Osteocyte (in vitro differentiated cells): ENCODE results near the gene EYA2. TPM values are rescaled to one million over a fixed set of nuclear protein-coding genes. Genes with fewer than 3 reads are reported as not detected.

Experiments used
- DNase-seq: peaks from one replicate; pipeline ENCODE4 v3.0.0; 2021; ENCODE audit warnings: mixed read lengths; ENCODE audit not compliant: unreplicated experiment; ENCODE audit errors: extremely low spot score
- H3K27ac Mint-ChIP-seq: one replicate; pipeline ENCODE4 v1.8.0; 2021; ENCODE audit warnings: mild to moderate bottlenecking, mixed read lengths; ENCODE audit not compliant: unreplicated experiment
- H3K27me3 Mint-ChIP-seq: one replicate; pipeline ENCODE4 v1.8.0; 2021; ENCODE audit warnings: mixed read lengths; ENCODE audit not compliant: unreplicated experiment
- H3K36me3 Mint-ChIP-seq: one replicate; pipeline ENCODE4 v1.8.0; 2021; ENCODE audit warnings: mixed read lengths; ENCODE audit not compliant: unreplicated experiment
- H3K4me1 Mint-ChIP-seq: one replicate; pipeline ENCODE4 v1.8.0; 2021; ENCODE audit warnings: mixed read lengths; ENCODE audit not compliant: unreplicated experiment
- H3K4me3 Mint-ChIP-seq: one replicate; pipeline ENCODE4 v1.8.0; 2021; ENCODE audit warnings: mild to moderate bottlenecking, moderate library complexity, mixed read lengths; ENCODE audit not compliant: unreplicated experiment
- H3K9me3 Mint-ChIP-seq: one replicate; pipeline ENCODE4 v1.8.0; 2021; ENCODE audit warnings: mixed read lengths; ENCODE audit not compliant: unreplicated experiment
- CTCF ChIP-seq: fragments of 200-600 bp; sonication (generic); IDR thresholded peaks from 2 replicates; pipeline ENCODE4 v1.5.0; 2021; ENCODE audit warnings: antibody characterized with exemption, mild to moderate bottlenecking, moderate library complexity
- total RNA-seq: library from RNA; stranded (reverse); gene quantifications from 2 replicates; pipeline ENCODE4 v1.2.1, GENCODE V29; 2021

EYA2 gene
- total RNA-seq, 1 donor from 2014 or later = not detected

DNA sequence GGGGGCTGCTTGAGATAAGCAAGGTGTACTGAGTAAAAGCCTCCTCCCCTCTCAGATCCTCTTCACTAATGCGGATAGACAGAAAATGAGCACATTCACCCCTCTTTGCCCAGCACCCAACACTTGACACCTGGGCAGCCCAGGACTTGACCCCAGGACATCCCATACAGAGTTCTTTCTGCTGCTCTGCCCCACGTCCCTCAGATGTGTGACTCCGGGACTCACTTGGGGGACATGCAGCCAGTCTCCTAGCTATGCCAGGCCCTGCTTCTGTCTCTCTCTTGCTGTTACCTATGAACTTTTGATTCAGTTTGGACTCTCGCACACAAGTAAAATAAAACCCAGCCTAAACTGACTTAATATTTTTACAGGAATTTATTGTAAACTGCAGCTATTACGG is 159.9 kb downstream of the EYA2 start:
- H3K4me3 Mint-ChIP-seq = no peak overlapping the region
- no peaks in the 10 kb centered on the region for H3K9me3 Mint-ChIP-seq
- H3K27ac Mint-ChIP-seq = no peak overlapping the region

DNA sequence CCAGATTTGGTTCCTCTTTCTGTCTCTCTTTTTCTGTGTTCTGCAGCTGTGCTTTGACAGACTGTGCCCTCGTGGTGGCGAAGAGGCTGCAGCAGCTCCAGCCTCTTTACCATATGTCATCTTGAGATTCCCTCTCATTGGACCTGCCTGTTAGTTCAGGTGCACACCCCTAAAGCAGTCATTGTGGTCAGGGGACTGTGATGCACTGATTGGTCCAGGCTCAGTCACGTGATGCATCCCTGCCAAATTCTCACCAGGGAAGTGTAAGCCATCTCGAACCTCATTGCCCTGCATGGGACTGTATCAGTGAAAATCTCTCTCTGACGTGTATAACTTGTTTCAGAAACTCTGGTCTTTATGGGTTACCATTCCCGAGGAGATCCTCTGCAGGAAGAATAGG is 160.3 kb downstream of the EYA2 start:
- Mint-ChIP-seq H3K4me1 (no peaks in the 10 kb centered on the region), H3K27ac (no peak overlapping the region), H3K27me3 (peaks cover 56% of the 10 kb centered on the region), H3K9me3 (no peaks in the 10 kb centered on the region), H3K4me3 (no peak overlapping the region), H3K36me3 (no peaks in the 10 kb centered on the region)
- TF ChIP-seq CTCF = no peak
- DNase-seq = no peak

More for the DNA sequence above, 159.9 kb downstream of the EYA2 start:
- no peaks in the 10 kb centered on the region for H3K4me1 Mint-ChIP-seq
- DNase-seq = no peak
- peaks cover 61% of the 10 kb centered on the region for H3K27me3 Mint-ChIP-seq
- H3K36me3 Mint-ChIP-seq = no peaks in the 10 kb centered on the region
- no peak for TF ChIP-seq CTCF

DNA sequence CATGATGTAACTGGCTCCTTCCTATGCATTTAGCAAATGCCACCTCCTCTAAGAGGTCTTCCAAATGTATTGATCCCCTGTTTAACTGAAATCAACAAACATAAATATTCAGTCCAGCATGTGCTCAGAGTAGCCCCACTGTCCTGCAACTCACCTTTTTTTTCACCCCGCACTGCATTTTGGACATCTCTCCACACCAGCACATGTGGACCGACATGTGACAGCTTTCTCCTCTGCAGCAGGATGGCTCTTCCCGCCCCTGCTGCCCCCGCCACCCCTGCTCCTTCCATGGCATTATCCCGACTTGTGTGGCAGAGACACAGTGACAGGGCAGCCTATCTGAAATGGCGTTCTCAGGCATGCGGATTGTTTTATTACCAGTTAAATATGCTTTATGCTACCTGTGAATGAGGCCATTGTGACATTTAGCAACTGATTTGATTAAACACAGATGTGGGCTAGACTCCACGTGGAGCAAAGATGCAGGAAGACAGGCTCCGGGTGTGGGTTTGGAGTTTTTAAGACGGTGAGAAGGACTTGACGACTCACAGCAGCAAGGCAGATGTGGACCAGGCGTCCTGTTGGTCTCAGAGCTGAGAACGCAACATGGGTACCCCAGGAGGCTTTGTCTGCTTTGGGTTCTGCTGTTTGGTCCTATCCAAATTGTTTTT is 161.2 kb downstream of the EYA2 start:
- Mint-ChIP-seq H3K4me1 (no peaks in the 10 kb centered on the region), H3K4me3 (no peak overlapping the region), H3K27me3 (peaks cover 47% of the 10 kb centered on the region), H3K9me3 (no peaks in the 10 kb centered on the region), H3K36me3 (no peaks in the 10 kb centered on the region), H3K27ac (no peak overlapping the region)
- no peak for DNase-seq
- no peak for TF ChIP-seq CTCF

DNA sequence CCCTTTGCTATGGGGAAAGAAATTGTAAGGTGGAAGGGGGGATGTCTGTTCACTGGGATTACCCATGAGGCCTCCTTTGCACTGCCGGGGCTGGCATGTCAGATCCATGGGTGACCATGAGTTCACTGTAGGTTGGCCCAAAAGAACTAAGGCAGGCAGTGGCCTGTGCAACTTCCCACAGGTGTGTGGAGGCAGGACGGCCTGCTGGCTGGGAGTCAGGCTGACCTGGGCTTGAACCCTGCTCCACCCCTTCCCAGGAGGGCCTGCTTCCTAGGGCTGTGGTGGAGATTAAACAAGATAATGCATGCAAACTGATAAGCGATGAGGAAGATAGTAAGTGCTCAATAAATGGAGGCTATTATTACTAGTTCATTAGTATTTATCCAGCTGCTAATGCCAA is 163.0 kb downstream of the EYA2 start:
- no peak for DNase-seq
- no peak for TF ChIP-seq CTCF
- no peaks in the 10 kb centered on the region for H3K4me1 Mint-ChIP-seq
- no peaks in the 10 kb centered on the region for H3K9me3 Mint-ChIP-seq
- no peak overlapping the region for H3K4me3 Mint-ChIP-seq
- H3K27ac Mint-ChIP-seq = no peak overlapping the region
- H3K27me3 Mint-ChIP-seq = peaks cover 36% of the 10 kb centered on the region
- H3K36me3 Mint-ChIP-seq = no peaks in the 10 kb centered on the region

GRCh38 chr20:47058236-47058635 is 163.6 kb downstream of the EYA2 start:
- H3K4me1 Mint-ChIP-seq = no peaks in the 10 kb centered on the region
- H3K9me3 Mint-ChIP-seq = no peaks in the 10 kb centered on the region
- no peak overlapping the region for H3K27ac Mint-ChIP-seq
- DNase-seq = no peak
- H3K36me3 Mint-ChIP-seq = no peaks in the 10 kb centered on the region
- TF ChIP-seq CTCF = no peak
- no peak overlapping the region for H3K4me3 Mint-ChIP-seq
- peaks cover 32% of the 10 kb centered on the region for H3K27me3 Mint-ChIP-seq
